IMR-90 (cell line): ENCODE data around the gene FLVCR2. TPM values are rescaled to one million over a fixed set of nuclear protein-coding genes. Genes with fewer than 3 reads are reported as not detected.

ENCODE experiments used
- ATAC-seq: fragments of 200-7000 bp; cut with Tn5 transposase; 2 replicates; pipeline ENCODE4 v1.9.1; 2020; ENCODE audit warnings: low read depth, mild to moderate bottlenecking, moderate library complexity
- BruUV-seq: library from RNA; stranded (reverse); fragments of 400-500 nt; replicated peaks from 2 replicates; lab custom pipeline; 2021; lab: Mats Ljungman, UMichigan
- CTCF ChIA-PET: fragments of 300-600 bp; formaldehyde crosslinking; extraction: SDS; loops from one replicate; lab custom pipeline; 2021; ENCODE audit warnings: antibody characterized with exemption; lab: Yijun Ruan, JAX
- POLR2A ChIA-PET: fragments of 300-600 bp; sonication (Branson Sonifier 250); formaldehyde crosslinking; loops from one replicate; lab custom pipeline; 2022; ENCODE audit warnings: antibody characterized with exemption; ENCODE audit not compliant: unreplicated experiment; lab: Charles Lee
- DNase-seq: peaks from one replicate; pipeline ENCODE4 v3.0.0; 2013
- H2AFZ ChIP-seq: replicated peaks from 2 replicates; pipeline ENCODE3; 2013; ENCODE audit warnings: low read length, mild to moderate bottlenecking; ENCODE audit not compliant: poor library complexity
- H2AK5ac ChIP-seq: 2 replicates; pipeline ENCODE4 v1.6.1; 2013; ENCODE audit warnings: low read depth, low read length, inconsistent platforms
- H2AK9ac ChIP-seq: replicated peaks from 2 replicates; pipeline ENCODE3; 2013; ENCODE audit warnings: mild to moderate bottlenecking, low read depth, low read length, moderate library complexity; ENCODE audit not compliant: poor library complexity
- H2BK120ac ChIP-seq: 2 replicates; pipeline ENCODE4 v1.6.1; 2013; ENCODE audit warnings: low read depth, low read length, inconsistent platforms
- H2BK15ac ChIP-seq: 3 replicates; pipeline ENCODE4 v1.6.1; 2013; ENCODE audit warnings: low read depth, low read length, inconsistent platforms
- H2BK20ac ChIP-seq: 2 replicates; pipeline ENCODE4 v1.6.1; 2013; ENCODE audit warnings: low read depth, mild to moderate bottlenecking, inconsistent platforms, low read length, moderate library complexity
- H2BK5ac ChIP-seq: 2 replicates; pipeline ENCODE4 v1.6.1; 2013; ENCODE audit warnings: mild to moderate bottlenecking, low read depth, low read length, inconsistent platforms; ENCODE audit not compliant: poor library complexity, severe bottlenecking
- H3K14ac ChIP-seq: replicated peaks from 2 replicates; pipeline ENCODE4 v1.6.1; 2013; ENCODE audit warnings: low read depth, low read length, inconsistent platforms
- H3K18ac ChIP-seq: 2 replicates; pipeline ENCODE4 v1.6.1; 2013; ENCODE audit warnings: low read depth, low read length, control low read depth
- H3K23ac ChIP-seq: 2 replicates; pipeline ENCODE4 v1.6.1; 2013; ENCODE audit warnings: low read depth, low read length, inconsistent platforms
- H3K27ac ChIP-seq: 2 replicates; pipeline ENCODE4 v1.5.1; 2013; ENCODE audit warnings: mild to moderate bottlenecking, control low read depth, low read length; ENCODE audit not compliant: insufficient read depth
- H3K27me3 ChIP-seq: 2 replicates; pipeline ENCODE4 v1.6.1; 2013; ENCODE audit warnings: low read length; ENCODE audit not compliant: control insufficient read depth, insufficient read depth
- H3K36me3 ChIP-seq: 2 replicates; pipeline ENCODE4 v1.6.1; 2013; ENCODE audit warnings: low read length, mixed read lengths; ENCODE audit not compliant: control insufficient read depth, insufficient read depth
- H3K4ac ChIP-seq: 2 replicates; pipeline ENCODE4 v1.6.1; 2013; ENCODE audit warnings: low read depth, low read length, inconsistent platforms
- H3K4me1 ChIP-seq: 2 replicates; pipeline ENCODE4 v1.6.1; 2013; ENCODE audit warnings: low read length, mixed read lengths; ENCODE audit not compliant: control insufficient read depth, insufficient read depth
- H3K4me2 ChIP-seq: 2 replicates; pipeline ENCODE4 v1.6.1; 2013; ENCODE audit warnings: low read depth, mild to moderate bottlenecking, control low read depth, low read length, moderate library complexity
- H3K4me3 ChIP-seq: 2 replicates; pipeline ENCODE4 v1.5.1; 2013; ENCODE audit warnings: low read depth, mild to moderate bottlenecking, control low read depth, low read length, moderate library complexity; ENCODE audit not compliant: insufficient read depth
- H3K56ac ChIP-seq: 2 replicates; pipeline ENCODE4 v1.6.1; 2013; ENCODE audit warnings: low read length, inconsistent platforms; ENCODE audit not compliant: insufficient read depth; ENCODE audit errors: extremely low read depth
- H3K79me1 ChIP-seq, 2 experiments: 2 replicates each; pipeline ENCODE4 v1.6.1; 2013; ENCODE audit warnings: low read length in 2 of 2, inconsistent platforms in 1 of 2, low read depth in 1 of 2
- H3K9ac ChIP-seq: 2 replicates; pipeline ENCODE4 v1.6.1; 2013; ENCODE audit warnings: low read depth, low read length, control low read depth
- H3K9me1 ChIP-seq: 2 replicates; pipeline ENCODE4 v1.6.1; 2013; ENCODE audit warnings: low read length, inconsistent platforms; ENCODE audit not compliant: insufficient read depth
- H3K9me3 ChIP-seq: 2 replicates; pipeline ENCODE4 v1.6.1; 2013; ENCODE audit warnings: low read length; ENCODE audit not compliant: control insufficient read depth, insufficient read depth
- H4K20me1 ChIP-seq: 2 replicates; pipeline ENCODE4 v1.6.1; 2013; ENCODE audit warnings: low read length, inconsistent platforms; ENCODE audit not compliant: insufficient read depth
- H4K5ac ChIP-seq: 2 replicates; pipeline ENCODE4 v1.6.1; 2013; ENCODE audit warnings: mild to moderate bottlenecking, low read depth, low read length, control low read depth
- H4K8ac ChIP-seq, 2 experiments: 2 replicates each; pipeline ENCODE4 v1.6.1; 2013; ENCODE audit warnings: low read depth in 2 of 2, low read length in 2 of 2, control low read depth in 1 of 2, inconsistent platforms in 1 of 2
- H4K91ac ChIP-seq: 2 replicates; pipeline ENCODE4 v1.6.1; 2013; ENCODE audit warnings: low read depth, low read length, inconsistent platforms; ENCODE audit not compliant: insufficient read depth
- MAZ ChIP-seq: IDR thresholded peaks from 2 replicates; pipeline ENCODE4 v1.6.1; 2012; ENCODE audit warnings: low read depth, mild to moderate bottlenecking, low read length, improper control_type of control experiment, moderate library complexity, borderline replicate concordance
- USF2 ChIP-seq: fragments of 150-350 bp; IDR thresholded peaks from 2 replicates; pipeline ENCODE4 v1.6.1; 2017; ENCODE audit warnings: mild to moderate bottlenecking, antibody characterized with exemption, low read length, low read depth
- WGBS, 2 experiments: methylation state at CpG; one replicate each; pipeline versions ENCODE4 v1.1.5 to v1.1.7; 2013; ENCODE audit warnings: missing lambda C conversion rate in 2 of 2; ENCODE audit not compliant: insufficient read length in 1 of 2; ENCODE audit errors: extremely low coverage in 2 of 2; 5-methylcytosine and 5-hydroxymethylcytosine counted together
- dilution Hi-C: fragments of 300-500 bp; cut with HindIII; formaldehyde crosslinking; loops from one replicate; pipeline ENCODE4 v1.14.3; 2018; ENCODE audit warnings: low sequenced_read_pairs; ENCODE audit not compliant: unreplicated experiment
- in situ Hi-C: fragments of 300-500 bp; cut with MboI; formaldehyde crosslinking; loops from 3 replicates; pipeline ENCODE4 v1.14.3; 2019; ENCODE audit warnings: low sequenced_read_pairs, inconsistent platforms, mixed read lengths
- intact Hi-C: fragments of 100-400 bp; cut with micrococcal nuclease; formaldehyde crosslinking; loops from 2 replicates; pipeline ENCODE4 v1.10.0; 2022
- polyA plus RNA-seq, 3 experiments: library from polyadenylated mRNA; depleted of rRNA; stranded (reverse); fragments of >200 nt; gene quantifications; 2 replicates each; pipeline ENCODE4 v1.2.3, GENCODE V29; 2012; ENCODE audit warnings: low replicate concordance in 1 of 3
- total RNA-seq: library from RNA; depleted of rRNA; stranded (reverse); fragments of >200 nt; gene quantifications from 2 replicates; pipeline ENCODE4 v1.2.3, GENCODE V29; 2012

FLVCR2 gene
- total and polyA plus RNA-seq, 2 of the 4 experiments (the other 2 are of a cell fraction), result 0.94 to 1.4 TPM

- no peak overlapping the region for H2AK9ac ChIP-seq
- no peak overlapping the region for H3K27ac ChIP-seq
- H3K9me1 ChIP-seq, result no peaks in the 10 kb centered on the region; the same call in 1 of the 2 replicates
- dilution Hi-C loops (no loop called here), in situ Hi-C loops (no loop called here), intact Hi-C loops (loop anchor here (5.0 kb wide), 1 partner anchor 42 kb away; no protein-coding TSS in a partner anchor)
- H2BK20ac ChIP-seq, result no peak overlapping the region
- BruUV-seq, result no TSS peak
- peaks cover 2% of the 10 kb centered on the region; the same call in 1 of the 2 replicates for H3K9me3 ChIP-seq
- H3K9ac ChIP-seq, result no peak overlapping the region
- no peak overlapping the region for H2BK15ac ChIP-seq
- H4K8ac ChIP-seq, result no peak overlapping the region
- H3K4me2 ChIP-seq, result no peak overlapping the region
- CTCF ChIA-PET, result interaction anchor here (0.7 kb wide), 1 partner anchor 40 kb away, joined by 3 read pairs; no protein-coding TSS in a partner anchor
- no peak overlapping the region for H2BK120ac ChIP-seq
- H4K91ac ChIP-seq, result no peak overlapping the region
- H3K36me3 ChIP-seq, result no peaks in the 10 kb centered on the region
- WGBS, 2 experiments, result 83% methylated on average over 1 of the region's 3 CpGs; no CpG with 5 or more reads in 1 of the 2 experiments
- no peaks in the 10 kb centered on the region for H3K4me1 ChIP-seq
- no peak overlapping the region for H3K56ac ChIP-seq
- no peak overlapping the region for H3K4me3 ChIP-seq
- H4K20me1 ChIP-seq, result no peaks in the 10 kb centered on the region
- peak; percentile 7 for DNase-seq
- no peak overlapping the region for H2AK5ac ChIP-seq
- H3K23ac ChIP-seq, result no peak overlapping the region
- H2BK5ac ChIP-seq, result no peak overlapping the region
- no peaks in the 10 kb centered on the region for H3K79me1 ChIP-seq
- no peak overlapping the region for H3K14ac ChIP-seq
- ATAC-seq, result no peak
- POLR2A ChIA-PET, result no interaction called here
- H3K18ac ChIP-seq, result no peak overlapping the region
- TF ChIP-seq MAZ, result no peak
- TF ChIP-seq USF2, result no peak
- H2AFZ ChIP-seq, result no peak overlapping the region
- H3K4ac ChIP-seq, result no peak overlapping the region
- H4K5ac ChIP-seq, result no peak overlapping the region
- peaks cover 8% of the 10 kb centered on the region for H3K27me3 ChIP-seq
Measured at GRCh38 chr14:75595226-75595625, 16.8 kb downstream of the FLVCR2 start.
